H1 (cell line): ENCODE data around the gene RAB31. TPM values are rescaled to one million over a fixed set of nuclear protein-coding genes. Genes with fewer than 3 reads are reported as not detected.

ENCODE experiments used
- CTCF ChIA-PET: fragments of 300-600 bp; sonication (Branson Sonifier 250); formaldehyde crosslinking; loops from one replicate; lab custom pipeline; 2021; ENCODE audit not compliant: partially characterized antibody; lab: Charles Lee
- POLR2A ChIA-PET: fragments of 300-600 bp; sonication (Branson Sonifier 250); formaldehyde crosslinking; loops from one replicate; lab custom pipeline; 2021; ENCODE audit warnings: inconsistent platforms; ENCODE audit not compliant: partially characterized antibody; lab: Charles Lee
- DNase-seq, 2 experiments: peaks; one replicate each; pipeline versions ENCODE4 v3.0.0 to v3.0.0-alpha.2; 2010 to 2022; ENCODE audit warnings: low spot score in 2 of 2, low read depth in 1 of 2, mixed read lengths in 1 of 2
- FAIRE-seq: peaks from 2 replicates; lab custom pipeline; 2011; peaks lifted over from hg19 to GRCh38; lab: Jason Lieb, UNC
- H2AFZ ChIP-seq: 2 replicates; pipeline ENCODE4 v1.8.1; 2012; ENCODE audit warnings: low read length, inconsistent platforms
- H2AK5ac ChIP-seq: 2 replicates; pipeline ENCODE4 v1.6.1; 2013; ENCODE audit warnings: low read depth, low read length
- H2BK120ac ChIP-seq: replicated peaks from 2 replicates; pipeline ENCODE3; 2013; ENCODE audit warnings: low read depth, low read length, inconsistent platforms
- H2BK12ac ChIP-seq: 2 replicates; pipeline ENCODE4 v1.6.1; 2013; ENCODE audit warnings: low read depth, low read length
- H2BK15ac ChIP-seq: 2 replicates; pipeline ENCODE4 v1.6.1; 2013; ENCODE audit warnings: low read length
- H2BK20ac ChIP-seq: 2 replicates; pipeline ENCODE4 v1.6.1; 2013; ENCODE audit warnings: low read length
- H2BK5ac ChIP-seq: 2 replicates; pipeline ENCODE4 v1.6.1; 2013; ENCODE audit warnings: low read depth, low read length
- H3K14ac ChIP-seq: 2 replicates; pipeline ENCODE4 v1.6.1; 2013; ENCODE audit warnings: inconsistent platforms; ENCODE audit not compliant: insufficient read length
- H3K18ac ChIP-seq: 2 replicates; pipeline ENCODE4 v1.6.1; 2013; ENCODE audit warnings: low read length; ENCODE audit errors: extremely low read depth
- H3K23ac ChIP-seq: 2 replicates; pipeline ENCODE4 v1.6.1; 2013; ENCODE audit warnings: inconsistent platforms; ENCODE audit not compliant: insufficient read length
- H3K23me2 ChIP-seq: 2 replicates; pipeline ENCODE4 v1.6.1; 2013; ENCODE audit warnings: low read depth, low read length
- H3K27ac ChIP-seq: 2 replicates; pipeline ENCODE4 v1.6.1; 2011; ENCODE audit warnings: low read depth, low read length, inconsistent platforms
- H3K27me3 ChIP-seq, 4 experiments: replicated peaks in 1 of 4; 1 replicate in 1 of 4; 2 replicates in 3 of 4; pipeline versions ENCODE4 v1.6.1 to v1.8.1; 2011 to 2013; ENCODE audit warnings: low read length in 3 of 4, mild to moderate bottlenecking in 3 of 4, inconsistent platforms in 2 of 4, mixed read lengths in 2 of 4, moderate library complexity in 1 of 4; ENCODE audit not compliant: control insufficient read depth in 3 of 4, insufficient read depth in 3 of 4; ENCODE audit errors: extremely low read depth in 1 of 4
- H3K36me3 ChIP-seq, 4 experiments: 2 replicates each; pipeline versions ENCODE4 v1.6.1 to v1.8.1; 2011 to 2013; ENCODE audit warnings: mild to moderate bottlenecking in 4 of 4, low read length in 3 of 4, moderate library complexity in 2 of 4, control low read depth in 1 of 4, inconsistent platforms in 1 of 4; ENCODE audit not compliant: insufficient read depth in 4 of 4, control insufficient read depth in 2 of 4
- H3K4ac ChIP-seq: replicated peaks from 2 replicates; pipeline ENCODE3; 2013; ENCODE audit warnings: low read length, low read depth, mixed read lengths, inconsistent platforms; ENCODE audit not compliant: insufficient read length
- H3K4me1 ChIP-seq, 4 experiments: replicated peaks in 1 of 4; 1 replicate in 1 of 4; 2 replicates in 3 of 4; pipeline versions ENCODE4 v1.6.1 to v1.8.1; 2011 to 2013; ENCODE audit warnings: low read length in 3 of 4, inconsistent platforms in 2 of 4, mixed read lengths in 1 of 4; ENCODE audit not compliant: insufficient read depth in 4 of 4, control insufficient read depth in 3 of 4
- H3K4me2 ChIP-seq, 2 experiments: 2 replicates each; pipeline versions ENCODE4 v1.6.1 to v1.8.1; 2011 to 2013; ENCODE audit warnings: low read depth in 2 of 2, low read length in 2 of 2, control low read depth in 1 of 2, inconsistent platforms in 1 of 2, mild to moderate bottlenecking in 1 of 2; ENCODE audit not compliant: insufficient read depth in 1 of 2
- H3K4me3 ChIP-seq, 4 experiments: fragments of 200-600, 300-600 bp in 1 of 4; sonication (generic), shearing (Covaris generic), sonication (Bioruptor Twin) in 1 of 4; 2 replicates each; pipeline versions ENCODE4 v1.5.1 to v1.8.1; 2011 to 2016; ENCODE audit warnings: low read length in 4 of 4, low read depth in 3 of 4, control low read depth in 2 of 4, inconsistent platforms in 2 of 4, mild to moderate bottlenecking in 2 of 4, mixed read lengths in 1 of 4, moderate library complexity in 1 of 4; ENCODE audit not compliant: insufficient read depth in 2 of 4; ENCODE audit errors: extremely low read depth in 1 of 4
- H3K56ac ChIP-seq: replicated peaks from 2 replicates; pipeline ENCODE3; 2013; ENCODE audit warnings: low read depth, mild to moderate bottlenecking, mixed read lengths, low read length, inconsistent platforms; ENCODE audit not compliant: insufficient read length
- H3K79me1 ChIP-seq: 2 replicates; pipeline ENCODE4 v1.6.1; 2013; ENCODE audit warnings: low read depth, low read length, control low read depth
- H3K79me2 ChIP-seq, 2 experiments: 2 replicates each; pipeline versions ENCODE4 v1.6.1 to v1.8.1; 2012 to 2013; ENCODE audit warnings: low read length in 2 of 2, mild to moderate bottlenecking in 2 of 2, inconsistent platforms in 1 of 2; ENCODE audit not compliant: insufficient read depth in 2 of 2, control insufficient read depth in 1 of 2
- H3K9ac ChIP-seq, 4 experiments: replicated peaks in 1 of 4; 1 replicate in 1 of 4; 2 replicates in 3 of 4; pipeline versions ENCODE4 v1.6.1 to v1.8.1; 2011 to 2013; ENCODE audit warnings: low read depth in 3 of 4, low read length in 3 of 4, control low read depth in 2 of 4, mild to moderate bottlenecking in 2 of 4, moderate library complexity in 2 of 4, inconsistent platforms in 1 of 4; ENCODE audit errors: extremely low read depth in 1 of 4
- H3K9me3 ChIP-seq, 2 experiments: 2 replicates each; pipeline versions ENCODE4 v1.6.1 to v1.8.1; 2012 to 2013; ENCODE audit warnings: mild to moderate bottlenecking in 2 of 2, moderate library complexity in 2 of 2, control low read depth in 1 of 2, inconsistent platforms in 1 of 2, low read depth in 1 of 2, low read length in 1 of 2, mixed read lengths in 1 of 2; ENCODE audit not compliant: insufficient read depth in 2 of 2
- H4K20me1 ChIP-seq, 2 experiments: replicated peaks in 1 of 2; 2 replicates each; pipeline versions ENCODE3 to v1.8.1; 2011 to 2013; ENCODE audit warnings: inconsistent platforms in 2 of 2, low read length in 2 of 2, mild to moderate bottlenecking in 1 of 2; ENCODE audit not compliant: insufficient read depth in 2 of 2, control insufficient read depth in 1 of 2
- H4K5ac ChIP-seq: 2 replicates; pipeline ENCODE4 v1.6.1; 2013; ENCODE audit warnings: low read length, low read depth, mixed read lengths, inconsistent platforms; ENCODE audit not compliant: insufficient read length
- H4K8ac ChIP-seq: 2 replicates; pipeline ENCODE4 v1.8.0; 2013; ENCODE audit warnings: mild to moderate bottlenecking, moderate library complexity, low read length, inconsistent platforms; ENCODE audit not compliant: insufficient read depth; ENCODE audit errors: extremely low read depth
- H4K91ac ChIP-seq: replicated peaks from 2 replicates; pipeline ENCODE3; 2013; ENCODE audit warnings: low read length, mixed read lengths, inconsistent platforms; ENCODE audit not compliant: insufficient read length
- ASH2L ChIP-seq: fragments of 200-600, 300-600 bp; sonication (generic); IDR thresholded peaks from one replicate; pipeline ENCODE4 v1.7.1; 2017; ENCODE audit warnings: low read length
- JUN ChIP-seq: IDR thresholded peaks from 2 replicates; pipeline ENCODE4 v1.6.1; 2011; ENCODE audit warnings: low read depth, mild to moderate bottlenecking, improper control_type of control experiment, low read length
- KDM5A ChIP-seq: fragments of 200-600 bp; IDR thresholded peaks from 2 replicates; pipeline ENCODE4 v1.7.1; 2012; ENCODE audit warnings: mild to moderate bottlenecking, low read length, inconsistent platforms, mixed read lengths
- MAFK ChIP-seq: IDR thresholded peaks from 2 replicates; pipeline ENCODE4 v1.6.1; 2012; ENCODE audit warnings: low read depth, mild to moderate bottlenecking, improper control_type of control experiment, low read length
- POLR2A ChIP-seq, 2 experiments: IDR thresholded peaks; 1 replicate in 1 of 2; 2 replicates in 1 of 2; pipeline ENCODE4 v1.6.1; 2011; ENCODE audit warnings: low read depth in 2 of 2, low read length in 2 of 2, mild to moderate bottlenecking in 2 of 2; ENCODE audit errors: control extremely low read depth in 1 of 2
- POU5F1 ChIP-seq: IDR thresholded peaks from 2 replicates; pipeline ENCODE4 v1.6.1; 2011; ENCODE audit warnings: low read depth, mild to moderate bottlenecking, low read length, moderate library complexity
- RAD21 ChIP-seq, 2 experiments: IDR thresholded peaks in 1 of 2; conservative IDR thresholded peaks in 1 of 2; 2 replicates each; pipeline ENCODE4 v1.6.1; 2011; ENCODE audit warnings: low read depth in 2 of 2, low read length in 2 of 2, improper control_type of control experiment in 1 of 2, inconsistent platforms in 1 of 2, mild to moderate bottlenecking in 1 of 2, moderate library complexity in 1 of 2
- SIRT6 ChIP-seq: IDR thresholded peaks from one replicate; pipeline ENCODE4 v1.7.1; 2012; ENCODE audit warnings: low read length, inconsistent platforms
- TCF12 ChIP-seq: IDR thresholded peaks from 2 replicates; pipeline ENCODE4 v1.6.1; 2011; ENCODE audit warnings: low read depth, mild to moderate bottlenecking, low read length
- TEAD4 ChIP-seq: IDR thresholded peaks from 2 replicates; pipeline ENCODE4 v1.6.1; 2012; ENCODE audit warnings: low read depth, low read length, inconsistent platforms, mixed read lengths
- USF2 ChIP-seq: IDR thresholded peaks from 2 replicates; pipeline ENCODE4 v1.6.1; 2011; ENCODE audit warnings: low read length, improper control_type of control experiment
- YY1 ChIP-seq: IDR thresholded peaks from 2 replicates; pipeline ENCODE4 v1.6.1; 2011; ENCODE audit warnings: low read depth, mild to moderate bottlenecking, low read length
- WGBS, 2 experiments: shearing (Covaris generic) in 1 of 2; methylation state at CpG; one replicate each; pipeline versions ENCODE4 v1.1.6 to v1.1.7; 2013 to 2015; ENCODE audit warnings: low lambda C conversion rate in 2 of 2, mixed read lengths in 2 of 2, inconsistent platforms in 1 of 2, low coverage in 1 of 2, missing lambda C conversion rate in 1 of 2; ENCODE audit not compliant: insufficient replicate concordance in 2 of 2, insufficient coverage in 1 of 2, insufficient read length in 1 of 2; ENCODE audit errors: extremely low coverage in 1 of 2, missing lambda C conversion rate in 1 of 2; 5-methylcytosine and 5-hydroxymethylcytosine counted together
- polyA plus RNA-seq, 7 experiments: library from polyadenylated mRNA; depleted of rRNA in 3 of 7; stranded (reverse) in 5 of 7; unstranded in 2 of 7; fragments of >200 nt in 5 of 7; fragments of 200-250 nt in 2 of 7; gene quantifications; 1 replicate in 5 of 7; 2 replicates in 1 of 7; 4 replicates in 1 of 7; pipeline versions ENCODE4 v1.2.1 to v1.2.3, GENCODE V29; 2011 to 2013; ENCODE audit warnings: missing spikeins in 2 of 7, mixed read lengths in 2 of 7
- total RNA-seq: library from RNA; stranded (reverse); fragmentation: NEBNext Ultra II Directional; extraction: Animal tissue kit (Norgen Biotek cat#: 25700); gene quantifications from 2 replicates; pipeline ENCODE4 v1.2.1, GENCODE V29; 2021

RAB31 gene
- total and polyA plus RNA-seq, 2 of the 8 experiments (the other 6 are each of a cell fraction or from before 2014, with no cell fraction given) = 15.2 to 40.9 TPM

DNA sequence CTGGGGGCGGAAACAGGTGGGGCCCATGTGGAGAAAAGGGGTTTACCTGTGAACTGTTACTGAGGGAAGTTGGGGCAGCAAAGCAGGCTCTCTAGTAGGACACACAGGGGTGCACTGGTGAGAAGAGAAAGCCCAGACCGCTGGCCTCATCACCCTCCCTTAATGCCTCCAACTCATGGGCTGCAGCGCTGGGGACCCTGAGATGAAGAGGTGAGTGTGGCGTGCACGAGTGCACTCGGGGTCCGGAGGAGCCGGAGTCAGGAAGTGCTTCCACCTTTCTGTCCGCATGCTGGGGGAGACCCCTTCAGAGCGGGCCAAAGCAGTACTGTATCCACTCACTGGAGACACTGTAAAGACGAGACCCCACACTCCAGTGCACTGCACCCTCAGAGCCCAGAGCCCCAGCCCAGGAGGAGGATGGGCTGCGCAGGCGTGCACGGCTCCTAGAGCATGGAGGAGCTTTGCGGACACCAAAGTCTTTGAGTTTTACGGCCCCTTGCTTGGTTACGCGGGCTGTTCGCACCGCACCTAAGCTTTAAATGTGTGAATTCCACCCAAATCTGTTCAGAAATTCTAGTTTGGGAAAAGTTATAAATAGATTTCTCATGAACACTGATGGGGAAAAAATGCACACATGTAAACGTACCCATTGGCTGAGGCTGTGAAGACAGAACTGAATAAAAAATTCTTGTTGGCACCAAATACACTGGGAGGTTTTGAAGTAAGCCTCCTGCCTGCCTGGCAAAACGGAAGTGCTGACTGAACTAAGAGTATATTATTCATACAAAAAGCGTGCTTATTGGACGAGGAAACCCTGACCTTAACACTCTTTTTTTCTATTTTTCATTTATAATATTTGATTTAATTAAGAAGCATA lies 48.4 kb upstream of the RAB31 start:
- Histone ChIP-seq H4K91ac (no peak overlapping the region), H2AFZ (no peak overlapping the region), H3K9ac (no peak overlapping the region), H2AK5ac (no peak overlapping the region), H3K23me2 (no peaks in the 10 kb centered on the region), H3K18ac (no peak overlapping the region), H3K14ac (no peak overlapping the region), H2BK12ac (no peak overlapping the region; the same call in 1 of the 2 replicates), H3K27ac (no peak overlapping the region), H2BK120ac (no peak overlapping the region), H3K23ac (no peak overlapping the region), H2BK15ac (no peak overlapping the region), H4K20me1 (no peaks in the 10 kb centered on the region), H2BK5ac (no peak overlapping the region), H3K27me3 (no peaks in the 10 kb centered on the region), H3K4ac (no peak overlapping the region), H3K36me3 (no peaks in the 10 kb centered on the region), H4K5ac (no peak overlapping the region), H3K9me3 (no peaks in the 10 kb centered on the region), H3K79me1 (no peaks in the 10 kb centered on the region), H3K4me2 (no peak overlapping the region), H3K79me2 (no peaks in the 10 kb centered on the region), H4K8ac (no peak overlapping the region), H2BK20ac (no peak overlapping the region), H3K4me1 (no peaks in the 10 kb centered on the region), H3K56ac (no peak overlapping the region), H3K4me3 (no peak overlapping the region)
- DNase-seq (no peak), FAIRE-seq (no peak)
- ChIA-PET CTCF (interaction anchor here (1.0 to 2.3 kb wide), 4 partner anchors 9 to 83 kb away, joined by 3 to 12 read pairs (median 4); no protein-coding TSS in a partner anchor), POLR2A (interaction anchor here (0.6 kb wide), 1 partner anchor 93 kb away, joined by 3 read pairs; no protein-coding TSS in a partner anchor)
- 91% methylated on average over 24 of the region's 24 CpGs; no CpG with 5 or more reads in 1 of the 2 experiments for WGBS, 2 experiments
- no peak for TF ChIP-seq JUN
- no peak for TF ChIP-seq TEAD4
- TF ChIP-seq SIRT6 = no peak
- no peak for TF ChIP-seq MAFK
- no peak for TF ChIP-seq YY1
- no peak for TF ChIP-seq ASH2L
- TF ChIP-seq TCF12 = no peak
- TF ChIP-seq POLR2A (IDR thresholded peaks at IDR 0.05; ENCODE audit: control extremely low read depth in 1 of 2, low read depth in 2 of 2, low read length in 2 of 2) = no peak
- no peak for TF ChIP-seq RAD21 (IDR thresholded peaks at IDR 0.05 in 1 of 2, conservative IDR thresholded peaks at IDR 0.05 in 1 of 2; ENCODE audit: low read depth in 2 of 2, low read length in 2 of 2)
- no peak for TF ChIP-seq POU5F1
- no peak for TF ChIP-seq USF2
- TF ChIP-seq KDM5A = no peak
